GM15510 (cell line): Measurements from ENCODE around the gene ZNF304.

Experiments used
- POLR2A ChIP-seq: IDR thresholded peaks from 3 replicates; pipeline ENCODE4 v1.6.1; 2011; ENCODE audit warnings: borderline replicate concordance; ENCODE audit not compliant: insufficient read length; ENCODE audit errors: extremely low read depth

Gene ZNF304

GRCh38 chr19:57389730-57390598 lies 38.9 kb downstream of the ZNF304 start, which contains the start of gene ZNF548:
Gene ZNF548, plus strand, starts transcription at chr19:57389854. Its CDS starts 246 bp downstream, at chr19:57390100.
- TF ChIP-seq POLR2A, result peak; percentile 45

DNA sequence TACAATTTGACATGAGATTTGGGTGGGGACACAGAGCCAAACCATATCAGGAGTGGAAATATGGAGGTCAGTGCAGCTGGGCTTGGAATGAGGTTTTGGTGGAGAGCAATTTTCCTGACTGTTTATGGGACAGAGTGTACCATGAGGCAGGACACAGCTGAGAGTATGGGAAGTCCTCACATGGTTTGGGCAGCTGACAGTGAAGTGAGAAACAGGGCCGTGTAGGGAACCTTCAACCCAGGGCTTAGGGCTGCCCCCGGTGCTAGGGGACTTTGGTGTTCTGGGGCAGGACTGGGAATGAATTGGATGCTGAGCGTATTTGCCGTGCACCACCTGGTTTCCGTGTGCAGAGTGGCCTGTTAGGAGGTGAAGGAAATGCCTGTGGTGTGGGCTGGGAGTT lies 44.6 kb downstream of the ZNF304 start:
- no peak for TF ChIP-seq POLR2A

DNA sequence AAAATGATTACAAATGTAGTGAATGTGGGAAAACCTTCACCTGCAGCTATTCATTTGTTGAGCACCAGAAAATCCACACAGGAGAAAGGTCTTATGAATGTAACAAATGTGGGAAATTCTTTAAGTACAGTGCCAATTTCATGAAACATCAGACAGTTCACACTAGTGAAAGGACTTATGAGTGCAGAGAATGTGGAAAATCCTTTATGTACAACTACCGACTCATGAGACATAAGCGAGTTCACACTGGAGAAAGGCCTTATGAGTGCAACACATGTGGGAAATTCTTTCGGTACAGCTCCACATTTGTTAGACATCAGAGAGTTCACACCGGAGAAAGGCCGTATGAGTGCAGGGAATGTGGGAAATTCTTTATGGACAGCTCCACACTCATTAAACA lies 47.8 kb downstream of the ZNF304 start:
- TF ChIP-seq POLR2A, result no peak

GRCh38 chr19:57403737-57404563 lies 52.9 kb downstream of the ZNF304 start:
- TF ChIP-seq POLR2A, result no peak

DNA sequence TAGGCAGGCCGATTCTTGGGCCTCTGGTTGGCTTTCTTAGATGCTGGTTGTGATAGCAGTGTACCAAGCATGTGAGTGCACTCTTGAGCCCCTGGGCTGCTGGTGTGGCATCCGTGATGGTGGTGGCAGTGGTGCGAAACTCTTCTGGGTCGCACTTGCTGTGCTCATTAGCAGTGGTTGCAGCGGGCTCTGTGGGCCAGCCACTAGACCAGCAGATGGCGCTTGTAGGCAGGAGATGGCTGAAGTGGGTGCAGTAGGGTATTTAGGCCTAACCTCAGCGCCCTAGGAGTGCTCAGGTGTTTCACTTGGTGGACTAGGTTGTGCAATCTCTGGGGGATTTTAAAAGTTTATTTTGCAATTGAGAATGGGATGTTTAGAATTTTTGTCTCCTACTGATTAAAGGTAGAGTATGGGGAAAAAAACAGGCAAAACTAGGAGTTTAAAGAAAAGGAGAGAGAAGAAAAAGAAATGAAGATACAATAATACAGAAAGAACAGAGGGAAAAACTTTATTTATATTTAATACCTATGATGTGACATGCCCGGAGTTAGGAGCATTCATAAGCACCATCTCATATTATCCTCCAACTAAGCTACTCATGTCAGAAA lies 55.5 kb downstream of the ZNF304 start:
- TF ChIP-seq POLR2A, result no peak
